Measurements from ENCODE around the gene MTHFD1L. TPM values are rescaled to one million over a fixed set of nuclear protein-coding genes. Genes with fewer than 3 reads are reported as not detected.

MTHFD1L gene
- total and polyA plus RNA-seq, 2 of the 4 experiments (the other 2 are of a cell fraction), result 43.5 to 53.2 TPM

- ChIA-PET POLR2A (ENCODE audit: unreplicated experiment) (no interaction called here), CTCF (interaction anchor here (0.8 to 1.4 kb wide), 2 partner anchors 213 to 214 kb away, joined by 3 to 5 read pairs; no protein-coding TSS in a partner anchor)
- H4K91ac ChIP-seq (ENCODE audit: insufficient read depth, low read depth, low read length), result no peak overlapping the region
- no peak overlapping the region for H2BK15ac ChIP-seq (ENCODE audit: low read depth, low read length)
- no peaks in the 10 kb centered on the region for H3K9me3 ChIP-seq (ENCODE audit: control insufficient read depth, insufficient read depth, low read length)
- DNase-seq, result no peak
- no peak overlapping the region for H2AK5ac ChIP-seq (ENCODE audit: low read depth, low read length)
- no peak overlapping the region for H4K5ac ChIP-seq (ENCODE audit: low read depth, low read length)
- H2BK5ac ChIP-seq (ENCODE audit: low read depth, low read length, poor library complexity, severe bottlenecking), result no peak overlapping the region
- H3K27me3 ChIP-seq (ENCODE audit: control insufficient read depth, insufficient read depth, low read length), result peaks cover 42% of the 10 kb centered on the region
- no peak overlapping the region for H4K8ac ChIP-seq (ENCODE audit: low read depth in 2 of 2, low read length in 2 of 2)
- H3K14ac ChIP-seq (replicated peaks; ENCODE audit: low read depth, low read length), result no peak overlapping the region
- H3K4me2 ChIP-seq (ENCODE audit: low read depth, low read length), result no peak overlapping the region
- H3K27ac ChIP-seq (ENCODE audit: insufficient read depth, low read length), result no peak overlapping the region
- no peaks in the 10 kb centered on the region for H3K36me3 ChIP-seq (ENCODE audit: control insufficient read depth, insufficient read depth, low read length)
- no peak overlapping the region for H3K18ac ChIP-seq (ENCODE audit: low read depth, low read length)
- no peak overlapping the region for H3K9ac ChIP-seq (ENCODE audit: low read depth, low read length)
- no peak overlapping the region for H3K4me3 ChIP-seq (ENCODE audit: insufficient read depth, low read depth, low read length)
- H4K20me1 ChIP-seq (ENCODE audit: insufficient read depth, low read length), result peaks cover 18% of the 10 kb centered on the region; the same call in 1 of the 2 replicates
- no peak for ATAC-seq (ENCODE audit: low read depth)
- H3K9me1 ChIP-seq (ENCODE audit: insufficient read depth, low read length), result peaks cover 6% of the 10 kb centered on the region
- no peak overlapping the region for H3K56ac ChIP-seq (ENCODE audit: extremely low read depth, insufficient read depth, low read length)
- intact Hi-C loops (cut with micrococcal nuclease) (no loop called here), dilution Hi-C loops (cut with HindIII; ENCODE audit: low sequenced_read_pairs, unreplicated experiment) (no loop called here), in situ Hi-C loops (cut with MboI; ENCODE audit: low sequenced_read_pairs) (no loop called here)
- H2BK120ac ChIP-seq (ENCODE audit: low read depth, low read length), result no peak overlapping the region
- no peaks in the 10 kb centered on the region for H3K79me1 ChIP-seq (ENCODE audit: low read depth in 1 of 2, low read length in 2 of 2)
- H3K4ac ChIP-seq (ENCODE audit: low read depth, low read length), result no peak overlapping the region
- H3K4me1 ChIP-seq (ENCODE audit: control insufficient read depth, insufficient read depth, low read length), result peaks cover 9% of the 10 kb centered on the region
- WGBS, 2 experiments (ENCODE audit: extremely low coverage in 2 of 2, insufficient read length in 1 of 2), result no CpG with 5 or more reads among the region's 4 CpGs
- H3K23ac ChIP-seq (ENCODE audit: low read depth, low read length), result no peak overlapping the region
- no TSS peak for BruUV-seq (replicated peaks)
- H2BK20ac ChIP-seq (ENCODE audit: low read depth, low read length), result no peak overlapping the region
- H2AK9ac ChIP-seq (replicated peaks; ENCODE audit: low read depth, low read length, poor library complexity), result no peak overlapping the region
- H2AFZ ChIP-seq (replicated peaks; ENCODE audit: low read length, poor library complexity), result no peak overlapping the region
- TF ChIP-seq CEBPB (IDR thresholded peaks at IDR 0.05; ENCODE audit: low read depth, low read length) (no peak), RFX5 (IDR thresholded peaks at IDR 0.05; ENCODE audit: low read depth, low read length) (no peak), NFE2L2 (IDR thresholded peaks at IDR 0.05; ENCODE audit: low read depth, low read length) (no peak), MAZ (IDR thresholded peaks at IDR 0.05; ENCODE audit: borderline replicate concordance, low read depth, low read length) (no peak), CHD1 (IDR thresholded peaks at IDR 0.05; ENCODE audit: low read depth, low read length) (no peak), RCOR1 (IDR thresholded peaks at IDR 0.05; ENCODE audit: insufficient replicate concordance, low read length) (no peak), USF2 (IDR thresholded peaks at IDR 0.05; ENCODE audit: low read depth, low read length) (no peak), MXI1 (IDR thresholded peaks at IDR 0.05; ENCODE audit: borderline replicate concordance, low read depth, low read length) (no peak), RAD21 (IDR thresholded peaks at IDR 0.05; ENCODE audit: low read length) (no peak), BHLHE40 (IDR thresholded peaks at IDR 0.05; ENCODE audit: low read depth, low read length) (no peak)
- TF ChIP-seq, protein P1, sequence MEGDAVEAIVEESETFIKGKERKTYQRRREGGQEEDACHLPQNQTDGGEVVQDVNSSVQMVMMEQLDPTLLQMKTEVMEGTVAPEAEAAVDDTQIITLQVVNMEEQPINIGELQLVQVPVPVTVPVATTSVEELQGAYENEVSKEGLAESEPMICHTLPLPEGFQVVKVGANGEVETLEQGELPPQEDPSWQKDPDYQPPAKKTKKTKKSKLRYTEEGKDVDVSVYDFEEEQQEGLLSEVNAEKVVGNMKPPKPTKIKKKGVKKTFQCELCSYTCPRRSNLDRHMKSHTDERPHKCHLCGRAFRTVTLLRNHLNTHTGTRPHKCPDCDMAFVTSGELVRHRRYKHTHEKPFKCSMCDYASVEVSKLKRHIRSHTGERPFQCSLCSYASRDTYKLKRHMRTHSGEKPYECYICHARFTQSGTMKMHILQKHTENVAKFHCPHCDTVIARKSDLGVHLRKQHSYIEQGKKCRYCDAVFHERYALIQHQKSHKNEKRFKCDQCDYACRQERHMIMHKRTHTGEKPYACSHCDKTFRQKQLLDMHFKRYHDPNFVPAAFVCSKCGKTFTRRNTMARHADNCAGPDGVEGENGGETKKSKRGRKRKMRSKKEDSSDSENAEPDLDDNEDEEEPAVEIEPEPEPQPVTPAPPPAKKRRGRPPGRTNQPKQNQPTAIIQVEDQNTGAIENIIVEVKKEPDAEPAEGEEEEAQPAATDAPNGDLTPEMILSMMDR (conservative IDR thresholded peaks at IDR 0.05; ENCODE audit: low read depth, low read length), result no peak
Observed at GRCh38 chr6:151110576-151110905, 245.0 kb downstream of the MTHFD1L start.
